Measurements from ENCODE around the gene ARHGAP42. TPM values are rescaled to one million over a fixed set of nuclear protein-coding genes. Genes with fewer than 3 reads are reported as not detected.

ARHGAP42 gene
- total RNA-seq, 4 donors from 2014 or later = 21.8 to 55.7 (median 35.9) TPM

GRCh38 chr11:100805506-100806199, 118.6 kb downstream of the ARHGAP42 start:
- TF ChIP-seq POLR2A (IDR thresholded peaks at IDR 0.05) (no peak), CTCF (IDR thresholded peaks at IDR 0.05) (no peak)
- no peaks in the 10 kb centered on the region for H3K27me3 ChIP-seq
- peaks cover 0 to 5% of the 10 kb centered on the region in 2 donors for H3K4me1 ChIP-seq
- intact Hi-C loops (cut with DNase I) = no loop called here
- H3K36me3 ChIP-seq = no peaks in the 10 kb centered on the region
- no peak overlapping the region for H3K4me3 ChIP-seq (replicated peaks in 1 of 3)
- H3K9me3 ChIP-seq = no peaks in the 10 kb centered on the region
- no peak for DNase-seq
- 83 to 93% methylated on average over 1 of the region's 1 CpG for WGBS, 2 donors
- H3K27ac ChIP-seq = no peak overlapping the region

- no peak for DNase-seq
- no peak overlapping the region for H3K4me3 ChIP-seq (replicated peaks in 1 of 3)
- H3K27me3 ChIP-seq = no peaks in the 10 kb centered on the region
- H3K36me3 ChIP-seq = no peaks in the 10 kb centered on the region
- no peak overlapping the region for H3K27ac ChIP-seq
- H3K4me1 ChIP-seq = peaks cover 0 to 5% of the 10 kb centered on the region in 2 donors
- 96% methylated on average over 5 of the region's 5 CpGs for WGBS, 2 donors
- H3K9me3 ChIP-seq = no peaks in the 10 kb centered on the region
- TF ChIP-seq CTCF (IDR thresholded peaks at IDR 0.05) (no peak), POLR2A (IDR thresholded peaks at IDR 0.05) (no peak)
- intact Hi-C loops (cut with DNase I) = no loop called here
Measured at GRCh38 chr11:100806296-100806695, 119.2 kb downstream of the ARHGAP42 start.

GRCh38 chr11:100808904-100809491, 121.9 kb downstream of the ARHGAP42 start:
- Histone ChIP-seq H3K4me3 (replicated peaks in 1 of 3) (no peak overlapping the region), H3K27ac (peak overlapping the region; percentile 9 to 24 (median 19)), H3K36me3 (no peaks in the 10 kb centered on the region), H3K9me3 (no peaks in the 10 kb centered on the region), H3K4me1 (peaks cover 0 to 5% of the 10 kb centered on the region in 2 donors), H3K27me3 (no peaks in the 10 kb centered on the region)
- TF ChIP-seq CTCF (IDR thresholded peaks at IDR 0.05) (no peak), POLR2A (IDR thresholded peaks at IDR 0.05) (no peak)
- no peak for DNase-seq
- WGBS, 2 donors = 70 to 78% methylated on average over 3 of the region's 3 CpGs
- intact Hi-C loops (cut with DNase I) = no loop called here

- H3K27me3 ChIP-seq = no peaks in the 10 kb centered on the region
- peaks cover 0 to 5% of the 10 kb centered on the region in 2 donors for H3K4me1 ChIP-seq
- no peaks in the 10 kb centered on the region for H3K9me3 ChIP-seq
- no peaks in the 10 kb centered on the region for H3K36me3 ChIP-seq
- DNase-seq = no peak
- no peak overlapping the region for H3K4me3 ChIP-seq (replicated peaks in 1 of 3)
- WGBS, 2 donors = 88 to 90% methylated on average over 2 of the region's 2 CpGs
- H3K27ac ChIP-seq = no peak overlapping the region
- intact Hi-C loops (cut with DNase I) = no loop called here
- TF ChIP-seq CTCF (IDR thresholded peaks at IDR 0.05) = no peak
- no peak for TF ChIP-seq POLR2A (IDR thresholded peaks at IDR 0.05)
Measured at GRCh38 chr11:100810146-100810545, 123.1 kb downstream of the ARHGAP42 start.

GRCh38 chr11:100810666-100811065, 123.6 kb downstream of the ARHGAP42 start:
- TF ChIP-seq POLR2A (IDR thresholded peaks at IDR 0.05) (no peak), CTCF (IDR thresholded peaks at IDR 0.05) (no peak)
- no peak overlapping the region for H3K27ac ChIP-seq
- H3K4me1 ChIP-seq = peaks cover 0 to 5% of the 10 kb centered on the region in 2 donors
- intact Hi-C loops (cut with DNase I) = no loop called here
- WGBS, 2 donors = 97% methylated on average over 3 of the region's 3 CpGs
- no peaks in the 10 kb centered on the region for H3K9me3 ChIP-seq
- no peak overlapping the region for H3K4me3 ChIP-seq (replicated peaks in 1 of 3)
- no peaks in the 10 kb centered on the region for H3K36me3 ChIP-seq
- no peaks in the 10 kb centered on the region for H3K27me3 ChIP-seq
- DNase-seq = no peak
